Upper lobe of left lung (tissue), 6 donors: ENCODE measurements around the gene COPZ1. TPM values are rescaled to one million over a fixed set of nuclear protein-coding genes. Genes with fewer than 3 reads are reported as not detected.
"Not testable (repeated sequence)": the region's sequence is repeated elsewhere in the genome, so short reads cannot be mapped to it uniquely, and the experiment has no call there.

Source experiments
- ATAC-seq, 2 donors: fragments of 200-7000 bp; cut with Tn5 transposase; one replicate each; pipeline ENCODE4 v1.9.1; 2022; ENCODE audit warnings: mild to moderate bottlenecking in 2 of 2, moderate library complexity in 2 of 2; ENCODE audit not compliant: low FRiP score in 2 of 2
- DNase-seq, 2 donors: peaks; one replicate each; pipeline ENCODE4 v3.0.0-alpha.2; 2019 to 2020
- H3K27ac ChIP-seq, 4 donors: fragments of 200-600 bp; sonication (generic); one replicate each; pipeline ENCODE4 v1.5.1; 2016 to 2019
- H3K27me3 ChIP-seq, 4 donors: fragments of 200-600 bp; sonication (generic); one replicate each; pipeline ENCODE4 v1.5.1; 2017 to 2019
- H3K36me3 ChIP-seq, 4 donors: fragments of 200-600 bp; sonication (generic); one replicate each; pipeline ENCODE4 v1.5.1; 2016 to 2019
- H3K4me1 ChIP-seq, 4 donors: fragments of 200-600 bp; sonication (generic); one replicate each; pipeline ENCODE4 v1.5.1; 2018 to 2019
- H3K4me3 ChIP-seq, 4 donors: fragments of 200-600 bp; sonication (generic); one replicate each; pipeline ENCODE4 v1.5.1; 2017 to 2019; ENCODE audit warnings: mild to moderate bottlenecking in 2 of 4, moderate library complexity in 1 of 4
- H3K9me3 ChIP-seq, 4 donors: fragments of 200-600 bp; sonication (generic); one replicate each; pipeline ENCODE4 v1.5.1; 2018 to 2019
- EP300 ChIP-seq, 4 donors: sonication (generic); formaldehyde crosslinking; IDR thresholded peaks; one replicate each; pipeline ENCODE4 v1.5.1; 2017; ENCODE audit warnings: antibody characterized with exemption in 4 of 4, control low read depth in 2 of 4
- POLR2A ChIP-seq, 4 donors: fragments of 450-650 bp; IDR thresholded peaks; one replicate each; pipeline ENCODE4 v1.5.1; 2016 to 2017; ENCODE audit warnings: antibody characterized with exemption in 4 of 4, mild to moderate bottlenecking in 2 of 4
- POLR2AphosphoS5 ChIP-seq, 2 donors: sonication (generic); formaldehyde crosslinking; IDR thresholded peaks; one replicate each; pipeline ENCODE4 v1.5.1; 2017; ENCODE audit warnings: antibody characterized with exemption in 2 of 2
- WGBS, 2 donors: methylation state at CpG; one replicate each; pipeline ENCODE4 v1.1.5; 2017 to 2018; 5-methylcytosine and 5-hydroxymethylcytosine counted together
- total RNA-seq, 6 donors: library from RNA; depleted of rRNA in 4 of 6; stranded (reverse); fragments of >200 nt in 4 of 6; gene quantifications; one replicate each; pipeline versions ENCODE4 v1.1.0 to v1.2.1, GENCODE V29; 2016 to 2021
- TF ChIP-seq, protein P1 (sequence below), 6 experiments: fragments of 450-650 bp in 4 of 6; fragments of 200-600 bp in 2 of 6; sonication (generic) in 2 of 6; IDR thresholded peaks; one replicate each; pipeline ENCODE4 v1.5.1; 2016 to 2019; ENCODE audit warnings: antibody characterized with exemption in 6 of 6
- donor health status: DM: no; HTN: no; CAD: no; lungs with moderate emphysema.
- donor health status: DM: no; HTN: yes; CAD: no; lungs with severe emphysema.

Gene COPZ1
- total RNA-seq, 6 donors from 2014 or later: 55.5 to 132 (median 96.7) TPM

DNA sequence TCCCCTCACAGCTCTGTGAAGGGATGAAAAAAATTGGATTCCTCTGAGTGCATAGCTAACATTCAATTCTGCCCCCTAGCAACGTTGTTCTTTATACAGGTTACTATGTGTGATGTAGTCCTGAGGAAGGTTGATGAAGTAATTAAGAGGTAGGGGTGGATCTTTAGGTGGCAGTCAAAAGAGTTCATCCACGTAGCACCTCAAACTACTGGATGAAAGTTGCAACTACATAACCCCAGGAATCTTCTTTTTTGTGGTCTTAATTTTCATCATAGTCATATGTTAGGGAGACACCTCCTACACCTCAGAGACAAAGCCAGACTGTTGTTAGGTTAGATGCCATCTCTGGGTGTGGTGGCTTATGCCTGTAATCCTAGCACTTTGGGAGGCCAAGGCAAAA, 13.9 kb upstream of the COPZ1 start:
- DNase-seq: no peak
- WGBS, 2 donors: 44 to 60% methylated on average over 2 of the region's 2 CpGs
- no peaks in the 10 kb centered on the region for H3K27me3 ChIP-seq
- TF ChIP-seq POLR2A (IDR thresholded peaks at IDR 0.05): no peak
- no peak for TF ChIP-seq POLR2AphosphoS5 (IDR thresholded peaks at IDR 0.05)
- no peak for TF ChIP-seq EP300 (IDR thresholded peaks at IDR 0.05)
- TF ChIP-seq, protein P1, sequence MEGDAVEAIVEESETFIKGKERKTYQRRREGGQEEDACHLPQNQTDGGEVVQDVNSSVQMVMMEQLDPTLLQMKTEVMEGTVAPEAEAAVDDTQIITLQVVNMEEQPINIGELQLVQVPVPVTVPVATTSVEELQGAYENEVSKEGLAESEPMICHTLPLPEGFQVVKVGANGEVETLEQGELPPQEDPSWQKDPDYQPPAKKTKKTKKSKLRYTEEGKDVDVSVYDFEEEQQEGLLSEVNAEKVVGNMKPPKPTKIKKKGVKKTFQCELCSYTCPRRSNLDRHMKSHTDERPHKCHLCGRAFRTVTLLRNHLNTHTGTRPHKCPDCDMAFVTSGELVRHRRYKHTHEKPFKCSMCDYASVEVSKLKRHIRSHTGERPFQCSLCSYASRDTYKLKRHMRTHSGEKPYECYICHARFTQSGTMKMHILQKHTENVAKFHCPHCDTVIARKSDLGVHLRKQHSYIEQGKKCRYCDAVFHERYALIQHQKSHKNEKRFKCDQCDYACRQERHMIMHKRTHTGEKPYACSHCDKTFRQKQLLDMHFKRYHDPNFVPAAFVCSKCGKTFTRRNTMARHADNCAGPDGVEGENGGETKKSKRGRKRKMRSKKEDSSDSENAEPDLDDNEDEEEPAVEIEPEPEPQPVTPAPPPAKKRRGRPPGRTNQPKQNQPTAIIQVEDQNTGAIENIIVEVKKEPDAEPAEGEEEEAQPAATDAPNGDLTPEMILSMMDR (IDR thresholded peaks at IDR 0.05): no peak
- no peaks in the 10 kb centered on the region for H3K9me3 ChIP-seq
- no peaks in the 10 kb centered on the region for H3K36me3 ChIP-seq
- ATAC-seq: no peak
- H3K27ac ChIP-seq: no peak overlapping the region
- H3K4me1 ChIP-seq: peaks cover 15 to 20% (median 16%) of the 10 kb centered on the region in 4 donors
- no peak overlapping the region for H3K4me3 ChIP-seq

- 93 to 94% methylated on average over 7 of the region's 7 CpGs for WGBS, 2 donors
- H3K4me1 ChIP-seq, H3K36me3 ChIP-seq, DNase-seq, H3K9me3 ChIP-seq, H3K4me3 ChIP-seq, ATAC-seq, H3K27ac ChIP-seq, H3K27me3 ChIP-seq: not testable (repeated sequence)
Observed at GRCh38 chr12:54312309-54312708, 12.6 kb upstream of the COPZ1 start.

GRCh38 chr12:54321363-54321762, 3.6 kb upstream of the COPZ1 start:
- H3K9me3 ChIP-seq: no peaks in the 10 kb centered on the region
- WGBS, 2 donors: 89 to 94% methylated on average over 5 of the region's 5 CpGs
- TF ChIP-seq EP300 (IDR thresholded peaks at IDR 0.05) (no peak), POLR2AphosphoS5 (IDR thresholded peaks at IDR 0.05) (no peak), POLR2A (IDR thresholded peaks at IDR 0.05) (no peak)
- TF ChIP-seq, protein P1 (IDR thresholded peaks at IDR 0.05): no peak

GRCh38 chr12:54325442-54326109, 645 bp downstream of the COPZ1 start:
- peak overlapping the region; percentile 85 to 94 (median 92) for H3K27ac ChIP-seq
- 44 to 46% methylated on average over 22 of the region's 22 CpGs for WGBS, 2 donors
- not testable (repeated sequence) for DNase-seq, H3K9me3 ChIP-seq, ATAC-seq, H3K27me3 ChIP-seq
- H3K4me1 ChIP-seq: peaks cover 47 to 57% (median 52%) of the 10 kb centered on the region in 4 donors
- peaks cover 0 to 11% (median 0%) of the 10 kb centered on the region in 4 donors for H3K36me3 ChIP-seq
- peak overlapping the region; percentile 70 to 86 (median 78) for H3K4me3 ChIP-seq

More at GRCh38 chr12:54321363-54321762, 3.6 kb upstream of the COPZ1 start:
- Histone ChIP-seq H3K4me3 (no peak overlapping the region), H3K27me3 (no peaks in the 10 kb centered on the region), H3K4me1 (peaks cover 11 to 18% (median 15%) of the 10 kb centered on the region in 4 donors), H3K36me3 (no peaks in the 10 kb centered on the region), H3K27ac (no peak overlapping the region)
- DNase-seq (no peak), ATAC-seq (no peak)

DNA sequence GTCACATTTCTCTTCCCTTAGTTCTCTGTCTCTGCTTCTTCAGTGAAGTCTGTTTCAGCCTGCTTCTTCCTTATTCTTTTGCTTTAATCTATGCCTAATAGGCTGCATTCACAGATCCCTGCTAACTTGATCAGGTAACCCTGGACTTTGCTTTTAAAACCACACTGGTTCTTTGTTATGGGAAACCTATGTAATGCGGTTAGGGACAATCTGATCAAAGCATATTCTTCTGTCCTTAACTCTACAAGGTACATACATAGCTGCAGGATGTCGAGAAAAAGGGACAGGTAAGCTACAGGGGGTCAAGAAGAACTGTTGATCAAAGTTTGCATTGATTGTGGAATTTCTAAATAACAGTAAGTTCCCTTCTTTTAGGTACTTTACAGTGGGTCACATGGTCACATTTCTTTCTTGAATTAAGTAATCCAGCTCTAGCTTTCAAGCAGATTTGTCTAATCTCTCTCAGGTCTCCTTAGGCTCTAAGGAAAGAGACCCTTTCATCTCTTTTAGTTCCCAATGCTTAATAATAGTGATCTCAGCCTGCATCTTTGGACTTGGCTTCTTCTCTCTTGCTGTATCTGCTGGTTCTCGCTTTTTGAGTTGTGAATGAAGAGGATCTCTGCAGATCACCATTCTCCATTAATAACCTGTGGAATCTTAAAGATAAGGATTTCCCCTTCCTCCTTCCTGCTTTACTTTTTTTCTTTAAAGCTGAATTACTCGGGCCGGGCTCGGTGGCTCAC, 3.8 kb downstream of the COPZ1 start:
- no peaks in the 10 kb centered on the region for H3K27me3 ChIP-seq
- H3K4me1 ChIP-seq: peaks cover 58 to 88% (median 61%) of the 10 kb centered on the region in 4 donors
- H3K9me3 ChIP-seq: no peaks in the 10 kb centered on the region
- peak overlapping the region in 3 of 4 donors; percentile 17 to 74 (median 70) for H3K27ac ChIP-seq
- peaks cover 0 to 11% (median 0%) of the 10 kb centered on the region in 4 donors for H3K36me3 ChIP-seq
- no peak for ATAC-seq
- no peak for DNase-seq
- 69% methylated on average over 6 of the region's 6 CpGs for WGBS, 2 donors
- H3K4me3 ChIP-seq: no peak overlapping the region
- TF ChIP-seq POLR2AphosphoS5 (IDR thresholded peaks at IDR 0.05) (no peak), EP300 (IDR thresholded peaks at IDR 0.05) (no peak), POLR2A (IDR thresholded peaks at IDR 0.05) (no peak)
- TF ChIP-seq, protein P1 (IDR thresholded peaks at IDR 0.05): no peak
